Measurements from ENCODE around the gene TMTC3. TPM values are rescaled to one million over a fixed set of nuclear protein-coding genes. Genes with fewer than 3 reads are reported as not detected.

Gene TMTC3
- total and polyA plus RNA-seq, 4 donors = 3.0 to 28.2 (median 6.3) TPM

DNA sequence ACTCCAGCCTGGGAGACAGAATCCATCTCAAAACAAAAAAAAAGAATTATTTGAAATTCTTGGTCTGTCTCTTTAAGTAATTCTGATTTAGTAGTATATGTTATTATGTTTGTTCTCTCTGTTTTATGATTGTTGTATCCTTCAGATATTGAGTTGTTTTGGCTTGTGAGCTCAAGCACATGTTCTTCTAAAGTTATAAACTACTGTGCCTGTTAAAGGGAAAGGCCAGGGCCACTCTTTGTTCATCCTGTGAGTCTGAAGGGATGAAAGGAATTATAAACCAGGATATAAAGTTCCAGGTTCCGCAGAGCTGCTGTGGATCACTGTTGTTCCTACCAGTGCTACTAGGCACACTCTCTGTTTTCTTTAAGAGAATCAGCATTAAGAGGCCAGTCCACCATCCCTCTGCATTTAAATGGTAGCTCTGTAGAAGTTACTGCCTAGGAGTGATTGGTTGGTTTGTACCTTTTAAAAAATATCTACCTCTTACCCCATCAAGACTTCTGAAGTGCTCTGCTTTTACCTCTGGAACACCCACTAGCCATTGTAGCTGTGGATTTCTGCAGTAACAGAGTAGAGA lies 14.1 kb downstream of the TMTC3 start (continued):
- TF ChIP-seq, protein P1, sequence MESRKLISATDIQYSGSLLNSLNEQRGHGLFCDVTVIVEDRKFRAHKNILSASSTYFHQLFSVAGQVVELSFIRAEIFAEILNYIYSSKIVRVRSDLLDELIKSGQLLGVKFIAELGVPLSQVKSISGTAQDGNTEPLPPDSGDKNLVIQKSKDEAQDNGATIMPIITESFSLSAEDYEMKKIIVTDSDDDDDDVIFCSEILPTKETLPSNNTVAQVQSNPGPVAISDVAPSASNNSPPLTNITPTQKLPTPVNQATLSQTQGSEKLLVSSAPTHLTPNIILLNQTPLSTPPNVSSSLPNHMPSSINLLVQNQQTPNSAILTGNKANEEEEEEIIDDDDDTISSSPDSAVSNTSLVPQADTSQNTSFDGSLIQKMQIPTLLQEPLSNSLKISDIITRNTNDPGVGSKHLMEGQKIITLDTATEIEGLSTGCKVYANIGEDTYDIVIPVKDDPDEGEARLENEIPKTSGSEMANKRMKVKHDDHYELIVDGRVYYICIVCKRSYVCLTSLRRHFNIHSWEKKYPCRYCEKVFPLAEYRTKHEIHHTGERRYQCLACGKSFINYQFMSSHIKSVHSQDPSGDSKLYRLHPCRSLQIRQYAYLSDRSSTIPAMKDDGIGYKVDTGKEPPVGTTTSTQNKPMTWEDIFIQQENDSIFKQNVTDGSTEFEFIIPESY (IDR thresholded peaks at IDR 0.05) = no peak
- TF ChIP-seq HNF4G (IDR thresholded peaks at IDR 0.05) = no peak
- TF ChIP-seq RAD21 (IDR thresholded peaks at IDR 0.05) = no peak

DNA sequence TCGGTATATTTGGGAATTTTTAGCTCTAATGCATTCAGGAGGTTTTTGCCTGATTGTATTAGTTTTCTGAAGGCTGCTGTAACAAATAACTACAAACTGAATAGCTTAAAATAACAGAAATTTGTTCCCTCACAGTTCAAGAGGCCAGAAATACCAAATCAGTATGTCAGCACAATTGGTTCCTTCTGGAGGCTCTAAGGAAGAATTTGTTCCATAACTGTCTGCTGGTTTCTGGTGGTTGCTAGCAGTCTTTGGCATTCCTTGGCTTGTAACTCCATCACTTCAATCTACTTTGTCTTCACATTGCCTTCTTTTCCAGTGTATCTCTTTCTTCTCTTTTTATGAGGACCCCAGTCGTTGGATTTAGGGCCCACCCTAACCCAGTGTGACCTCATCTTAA lies 21.3 kb downstream of the TMTC3 start:
- TF ChIP-seq, protein P2, sequence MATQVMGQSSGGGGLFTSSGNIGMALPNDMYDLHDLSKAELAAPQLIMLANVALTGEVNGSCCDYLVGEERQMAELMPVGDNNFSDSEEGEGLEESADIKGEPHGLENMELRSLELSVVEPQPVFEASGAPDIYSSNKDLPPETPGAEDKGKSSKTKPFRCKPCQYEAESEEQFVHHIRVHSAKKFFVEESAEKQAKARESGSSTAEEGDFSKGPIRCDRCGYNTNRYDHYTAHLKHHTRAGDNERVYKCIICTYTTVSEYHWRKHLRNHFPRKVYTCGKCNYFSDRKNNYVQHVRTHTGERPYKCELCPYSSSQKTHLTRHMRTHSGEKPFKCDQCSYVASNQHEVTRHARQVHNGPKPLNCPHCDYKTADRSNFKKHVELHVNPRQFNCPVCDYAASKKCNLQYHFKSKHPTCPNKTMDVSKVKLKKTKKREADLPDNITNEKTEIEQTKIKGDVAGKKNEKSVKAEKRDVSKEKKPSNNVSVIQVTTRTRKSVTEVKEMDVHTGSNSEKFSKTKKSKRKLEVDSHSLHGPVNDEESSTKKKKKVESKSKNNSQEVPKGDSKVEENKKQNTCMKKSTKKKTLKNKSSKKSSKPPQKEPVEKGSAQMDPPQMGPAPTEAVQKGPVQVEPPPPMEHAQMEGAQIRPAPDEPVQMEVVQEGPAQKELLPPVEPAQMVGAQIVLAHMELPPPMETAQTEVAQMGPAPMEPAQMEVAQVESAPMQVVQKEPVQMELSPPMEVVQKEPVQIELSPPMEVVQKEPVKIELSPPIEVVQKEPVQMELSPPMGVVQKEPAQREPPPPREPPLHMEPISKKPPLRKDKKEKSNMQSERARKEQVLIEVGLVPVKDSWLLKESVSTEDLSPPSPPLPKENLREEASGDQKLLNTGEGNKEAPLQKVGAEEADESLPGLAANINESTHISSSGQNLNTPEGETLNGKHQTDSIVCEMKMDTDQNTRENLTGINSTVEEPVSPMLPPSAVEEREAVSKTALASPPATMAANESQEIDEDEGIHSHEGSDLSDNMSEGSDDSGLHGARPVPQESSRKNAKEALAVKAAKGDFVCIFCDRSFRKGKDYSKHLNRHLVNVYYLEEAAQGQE (IDR thresholded peaks at IDR 0.05) = no peak
- TF ChIP-seq EGR1 (IDR thresholded peaks at IDR 0.05; ENCODE audit: low read depth in 2 of 2) (no peak), RAD21 (IDR thresholded peaks at IDR 0.05) (no peak), FOXA2 (IDR thresholded peaks at IDR 0.05) (no peak), GABPA (IDR thresholded peaks at IDR 0.05 in 1 of 2, conservative IDR thresholded peaks at IDR 0.05 in 1 of 2) (no peak), SP1 (IDR thresholded peaks at IDR 0.05) (no peak), TAF1 (conservative IDR thresholded peaks at IDR 0.05) (no peak), YY1 (IDR thresholded peaks at IDR 0.05) (no peak), NR2F2 (IDR thresholded peaks at IDR 0.05) (no peak), FOXA1 (IDR thresholded peaks at IDR 0.05) (no peak), JUND (IDR thresholded peaks at IDR 0.05) (no peak), HNF4A (conservative IDR thresholded peaks at IDR 0.05) (no peak), RXRA (IDR thresholded peaks at IDR 0.05) (no peak), HNF4G (IDR thresholded peaks at IDR 0.05) (no peak)
- TF ChIP-seq, protein P1 (IDR thresholded peaks at IDR 0.05) = no peak
- TF ChIP-seq, protein P3, sequence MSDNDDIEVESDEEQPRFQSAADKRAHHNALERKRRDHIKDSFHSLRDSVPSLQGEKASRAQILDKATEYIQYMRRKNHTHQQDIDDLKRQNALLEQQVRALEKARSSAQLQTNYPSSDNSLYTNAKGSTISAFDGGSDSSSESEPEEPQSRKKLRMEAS (IDR thresholded peaks at IDR 0.05) = no peak
- TF ChIP-seq, protein P4, sequence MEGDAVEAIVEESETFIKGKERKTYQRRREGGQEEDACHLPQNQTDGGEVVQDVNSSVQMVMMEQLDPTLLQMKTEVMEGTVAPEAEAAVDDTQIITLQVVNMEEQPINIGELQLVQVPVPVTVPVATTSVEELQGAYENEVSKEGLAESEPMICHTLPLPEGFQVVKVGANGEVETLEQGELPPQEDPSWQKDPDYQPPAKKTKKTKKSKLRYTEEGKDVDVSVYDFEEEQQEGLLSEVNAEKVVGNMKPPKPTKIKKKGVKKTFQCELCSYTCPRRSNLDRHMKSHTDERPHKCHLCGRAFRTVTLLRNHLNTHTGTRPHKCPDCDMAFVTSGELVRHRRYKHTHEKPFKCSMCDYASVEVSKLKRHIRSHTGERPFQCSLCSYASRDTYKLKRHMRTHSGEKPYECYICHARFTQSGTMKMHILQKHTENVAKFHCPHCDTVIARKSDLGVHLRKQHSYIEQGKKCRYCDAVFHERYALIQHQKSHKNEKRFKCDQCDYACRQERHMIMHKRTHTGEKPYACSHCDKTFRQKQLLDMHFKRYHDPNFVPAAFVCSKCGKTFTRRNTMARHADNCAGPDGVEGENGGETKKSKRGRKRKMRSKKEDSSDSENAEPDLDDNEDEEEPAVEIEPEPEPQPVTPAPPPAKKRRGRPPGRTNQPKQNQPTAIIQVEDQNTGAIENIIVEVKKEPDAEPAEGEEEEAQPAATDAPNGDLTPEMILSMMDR (IDR thresholded peaks at IDR 0.05; ENCODE audit: low read depth, low read length, missing input control) = no peak
- TF ChIP-seq, protein P5, sequence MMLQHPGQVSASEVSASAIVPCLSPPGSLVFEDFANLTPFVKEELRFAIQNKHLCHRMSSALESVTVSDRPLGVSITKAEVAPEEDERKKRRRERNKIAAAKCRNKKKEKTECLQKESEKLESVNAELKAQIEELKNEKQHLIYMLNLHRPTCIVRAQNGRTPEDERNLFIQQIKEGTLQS (IDR thresholded peaks at IDR 0.05) = no peak
- DNase-seq (ENCODE audit: low spot score) = no peak
- WGBS = 97% methylated on average over 2 of the region's 2 CpGs

More for the DNA sequence above, 21.3 kb downstream of the TMTC3 start:
- Histone ChIP-seq H3K36me3 (ENCODE audit: control insufficient read depth in 4 of 4, insufficient read depth in 3 of 4, low read depth in 1 of 4, low read length in 3 of 4) (peaks cover 2 to 15% (median 3%) of the 10 kb centered on the region in 4 donors), H3K4me3 (ENCODE audit: low read depth in 1 of 3, low read length in 3 of 3) (no peak overlapping the region), H3K27ac (ENCODE audit: low read depth in 1 of 2, low read length in 2 of 2) (no peak overlapping the region), H3K9me3 (ENCODE audit: control insufficient read depth in 4 of 4, low read length in 3 of 4) (no peaks in the 10 kb centered on the region), H3K4me1 (ENCODE audit: control insufficient read depth in 4 of 4, insufficient read depth in 4 of 4, low read length in 3 of 4) (no peaks in the 10 kb centered on the region), H3K9ac (ENCODE audit: low read depth in 1 of 2, low read length in 2 of 2) (no peak overlapping the region), H3K27me3 (ENCODE audit: control insufficient read depth in 4 of 4, insufficient read depth in 4 of 4, low read length in 3 of 4) (no peaks in the 10 kb centered on the region)

All from liver (tissue), 9 donors.